ENCODE measurements around the gene GBF1.
"Not testable (repeated sequence)": the region's sequence is repeated elsewhere in the genome, so short reads cannot be mapped to it uniquely, and the experiment has no call there.

Gene GBF1, protein sequence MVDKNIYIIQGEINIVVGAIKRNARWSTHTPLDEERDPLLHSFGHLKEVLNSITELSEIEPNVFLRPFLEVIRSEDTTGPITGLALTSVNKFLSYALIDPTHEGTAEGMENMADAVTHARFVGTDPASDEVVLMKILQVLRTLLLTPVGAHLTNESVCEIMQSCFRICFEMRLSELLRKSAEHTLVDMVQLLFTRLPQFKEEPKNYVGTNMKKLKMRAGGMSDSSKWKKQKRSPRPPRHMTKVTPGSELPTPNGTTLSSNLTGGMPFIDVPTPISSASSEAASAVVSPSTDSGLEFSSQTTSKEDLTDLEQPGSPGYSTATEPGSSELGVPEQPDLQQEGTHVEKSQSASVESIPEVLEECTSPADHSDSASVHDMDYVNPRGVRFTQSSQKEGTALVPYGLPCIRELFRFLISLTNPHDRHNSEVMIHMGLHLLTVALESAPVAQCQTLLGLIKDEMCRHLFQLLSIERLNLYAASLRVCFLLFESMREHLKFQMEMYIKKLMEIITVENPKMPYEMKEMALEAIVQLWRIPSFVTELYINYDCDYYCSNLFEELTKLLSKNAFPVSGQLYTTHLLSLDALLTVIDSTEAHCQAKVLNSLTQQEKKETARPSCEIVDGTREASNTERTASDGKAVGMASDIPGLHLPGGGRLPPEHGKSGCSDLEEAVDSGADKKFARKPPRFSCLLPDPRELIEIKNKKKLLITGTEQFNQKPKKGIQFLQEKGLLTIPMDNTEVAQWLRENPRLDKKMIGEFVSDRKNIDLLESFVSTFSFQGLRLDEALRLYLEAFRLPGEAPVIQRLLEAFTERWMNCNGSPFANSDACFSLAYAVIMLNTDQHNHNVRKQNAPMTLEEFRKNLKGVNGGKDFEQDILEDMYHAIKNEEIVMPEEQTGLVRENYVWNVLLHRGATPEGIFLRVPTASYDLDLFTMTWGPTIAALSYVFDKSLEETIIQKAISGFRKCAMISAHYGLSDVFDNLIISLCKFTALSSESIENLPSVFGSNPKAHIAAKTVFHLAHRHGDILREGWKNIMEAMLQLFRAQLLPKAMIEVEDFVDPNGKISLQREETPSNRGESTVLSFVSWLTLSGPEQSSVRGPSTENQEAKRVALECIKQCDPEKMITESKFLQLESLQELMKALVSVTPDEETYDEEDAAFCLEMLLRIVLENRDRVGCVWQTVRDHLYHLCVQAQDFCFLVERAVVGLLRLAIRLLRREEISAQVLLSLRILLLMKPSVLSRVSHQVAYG (N-terminal part only)

DNA sequence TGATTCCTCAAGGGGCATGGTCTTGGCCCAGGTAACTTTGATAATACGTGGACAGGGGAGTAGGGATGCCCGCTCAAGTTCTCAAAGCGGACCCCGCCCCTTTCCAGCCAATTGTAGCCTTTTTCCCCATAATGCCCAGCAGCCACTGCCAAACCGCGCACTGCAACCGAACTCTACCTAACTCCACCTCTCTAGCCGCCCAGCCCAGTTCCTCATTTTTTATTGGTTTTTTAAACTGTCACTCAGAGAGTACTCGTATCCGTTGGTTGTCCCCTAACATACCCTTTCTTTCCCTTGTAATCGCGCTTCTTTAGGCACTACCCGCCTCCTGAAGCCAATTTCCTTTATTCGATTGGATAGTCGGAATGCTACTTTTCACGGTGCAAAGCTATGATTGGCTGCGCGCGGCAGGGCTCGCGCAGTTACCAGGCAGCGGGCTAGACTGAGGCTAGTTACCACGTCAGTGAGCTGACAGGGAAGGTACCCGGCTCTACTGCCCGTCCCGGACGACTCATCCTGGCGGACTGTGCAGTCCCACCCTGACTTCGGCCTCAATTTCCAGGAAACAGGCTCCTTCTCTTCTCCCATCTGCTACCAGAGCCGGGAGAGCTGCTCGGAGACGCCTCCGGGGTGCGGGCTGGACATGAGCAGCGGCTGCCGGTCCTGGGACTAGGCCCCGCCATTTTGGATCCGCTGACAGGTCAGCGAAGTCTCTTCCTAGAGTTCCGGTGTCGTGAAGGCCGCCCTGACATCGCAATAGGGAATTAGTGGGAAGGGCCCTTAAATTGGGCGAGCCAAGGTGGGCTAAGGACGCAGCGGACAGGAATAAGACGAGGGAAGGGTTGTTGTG is at the start of gene GBF1:
TSS of gene GBF1 (plus strand) at position 451 of the 850 bp plus-strand sequence. CDS start 13,407 bp downstream, outside the sequence.
- peak; percentile 87 for DNase-seq (ENCODE audit: low spot score)

DNA sequence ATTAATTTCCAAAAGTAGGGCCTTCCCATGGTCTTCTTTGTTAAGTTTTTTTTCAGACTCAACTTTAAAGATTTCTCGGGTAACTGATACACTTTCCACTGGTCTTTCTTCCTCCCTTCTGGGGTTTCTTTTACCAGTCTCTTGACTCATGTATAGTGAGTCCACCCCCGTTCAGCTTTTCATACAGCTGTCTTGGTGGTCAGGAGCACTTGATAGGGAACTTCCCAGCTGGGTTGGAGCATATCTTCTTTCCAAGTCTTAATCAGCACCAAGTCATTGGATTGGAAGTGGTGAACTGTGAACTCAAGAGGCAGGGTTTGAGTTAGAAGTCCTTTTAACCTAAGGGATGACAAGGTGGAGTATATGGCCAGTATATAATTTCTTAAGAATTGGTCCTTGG is 48.4 kb upstream of the GBF1 start:
- DNase-seq (ENCODE audit: low spot score) = no peak

DNA sequence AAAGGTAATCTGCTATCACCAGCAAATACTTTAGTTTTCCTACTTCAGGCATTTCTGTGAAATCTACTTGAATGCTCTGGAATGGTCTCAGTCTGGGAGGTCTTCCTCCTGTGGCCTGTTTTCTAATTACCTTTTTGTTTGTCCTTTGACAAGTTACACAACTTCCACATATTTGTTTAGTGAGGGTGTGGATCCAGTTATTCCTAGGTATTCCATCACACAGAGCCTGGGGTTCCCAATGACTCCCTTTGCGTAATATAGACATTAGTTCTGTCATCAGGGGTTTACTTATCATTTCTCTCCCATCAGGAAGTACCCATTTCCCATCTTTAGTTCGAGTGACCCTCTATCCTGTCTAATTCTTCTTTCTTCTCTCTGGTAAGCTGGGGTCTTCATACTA is 47.3 kb upstream of the GBF1 start:
- DNase-seq (ENCODE audit: low spot score) = no peak

DNA sequence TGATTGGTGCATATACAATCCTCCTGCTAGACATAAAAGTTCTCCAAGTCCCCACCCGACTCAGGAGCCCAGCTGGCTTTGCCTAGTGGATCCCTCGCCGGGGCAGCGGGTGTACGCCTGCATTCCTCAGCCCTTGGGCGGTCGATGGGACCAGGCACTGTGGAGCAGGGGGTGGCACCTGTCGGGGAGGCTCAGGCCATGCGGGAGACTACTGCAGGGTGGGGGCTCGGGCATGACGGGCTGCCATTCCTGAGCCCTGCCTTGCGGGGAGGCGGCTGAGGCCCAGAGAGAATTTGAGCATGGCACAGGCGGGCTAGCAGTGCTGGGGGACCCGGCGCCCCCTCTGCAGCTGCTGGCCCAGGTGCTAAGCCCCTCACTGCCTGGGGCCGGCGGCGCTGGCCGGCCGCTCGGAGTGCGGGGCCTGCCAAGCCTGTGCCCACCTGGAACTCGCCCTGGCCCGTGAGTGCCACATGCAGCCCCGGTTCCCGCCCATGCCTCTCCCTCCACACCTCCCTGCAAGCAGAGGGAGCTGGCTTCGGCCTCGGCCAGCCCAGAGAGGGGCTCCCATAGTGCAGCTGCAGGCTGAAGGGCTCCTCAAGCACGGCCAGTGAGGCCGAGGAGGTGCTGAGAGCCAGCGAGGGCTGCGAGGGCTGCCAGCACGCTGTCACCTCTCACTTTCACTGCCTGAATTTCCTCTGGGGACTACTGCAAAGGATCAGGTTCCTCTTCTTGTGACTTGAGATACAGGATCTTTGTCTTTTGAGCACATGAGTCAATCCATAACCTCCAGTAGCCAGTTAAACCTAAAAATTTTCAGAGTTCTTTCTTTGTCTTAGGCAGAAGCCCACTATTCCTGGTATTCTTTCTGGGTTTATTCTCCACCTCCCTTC is 44.3 kb upstream of the GBF1 start:
- no peak for DNase-seq (ENCODE audit: low spot score)

DNA sequence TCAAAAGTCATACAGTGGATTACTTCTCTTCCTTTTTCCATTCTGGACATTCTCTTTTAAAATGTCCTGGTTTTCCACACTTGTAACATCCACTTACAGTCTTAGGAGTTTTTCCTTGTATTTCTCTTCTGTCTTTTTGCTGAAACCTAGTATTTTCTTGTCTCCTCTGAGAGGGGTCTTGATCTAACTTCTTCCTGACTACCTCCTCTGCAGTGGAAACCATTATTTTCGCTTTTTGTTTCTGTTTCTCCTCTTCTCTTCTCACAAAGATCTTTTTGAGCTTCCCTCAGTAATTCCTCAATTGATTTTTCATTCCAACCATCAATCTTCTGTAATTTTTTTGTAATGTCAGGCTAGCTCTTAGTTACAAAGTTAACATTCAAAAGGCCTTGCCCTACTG is 42.9 kb upstream of the GBF1 start:
- DNase-seq (ENCODE audit: low spot score) = no peak

DNA sequence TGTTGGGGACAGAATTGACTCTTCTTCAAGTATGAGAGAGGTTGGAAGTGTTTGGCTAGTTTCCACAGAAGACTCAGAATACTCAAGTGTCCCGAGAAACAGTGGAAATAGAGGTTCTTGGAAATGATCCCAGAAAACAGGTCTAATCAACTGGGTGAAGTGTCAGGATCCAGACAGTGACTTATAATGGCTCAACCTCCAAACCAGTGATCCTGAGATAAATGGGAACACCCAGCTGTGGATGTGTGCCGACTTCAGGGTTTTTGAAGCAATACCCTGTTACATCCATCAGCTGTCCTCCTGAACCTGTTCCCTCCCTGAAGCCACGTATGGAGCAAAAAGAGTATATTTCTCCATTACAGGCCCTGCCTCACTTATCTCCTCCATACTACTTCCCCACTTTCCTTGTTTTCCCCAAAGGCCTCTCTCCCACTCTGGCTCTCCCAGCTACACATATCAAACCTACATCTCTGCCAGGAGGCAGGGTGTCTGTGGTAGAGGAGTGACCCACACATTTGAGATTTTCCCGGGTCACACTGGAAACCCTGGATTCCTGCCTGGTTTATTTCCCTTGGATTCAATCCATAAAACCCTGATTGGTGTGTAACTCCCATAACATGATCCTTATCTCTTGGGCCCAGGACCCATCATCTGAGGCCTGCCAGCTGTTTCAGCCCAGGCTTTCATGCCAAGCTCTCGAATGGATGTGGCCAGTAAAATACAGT is 36.9 kb upstream of the GBF1 start:
- DNase-seq (ENCODE audit: low spot score) = no peak

DNA sequence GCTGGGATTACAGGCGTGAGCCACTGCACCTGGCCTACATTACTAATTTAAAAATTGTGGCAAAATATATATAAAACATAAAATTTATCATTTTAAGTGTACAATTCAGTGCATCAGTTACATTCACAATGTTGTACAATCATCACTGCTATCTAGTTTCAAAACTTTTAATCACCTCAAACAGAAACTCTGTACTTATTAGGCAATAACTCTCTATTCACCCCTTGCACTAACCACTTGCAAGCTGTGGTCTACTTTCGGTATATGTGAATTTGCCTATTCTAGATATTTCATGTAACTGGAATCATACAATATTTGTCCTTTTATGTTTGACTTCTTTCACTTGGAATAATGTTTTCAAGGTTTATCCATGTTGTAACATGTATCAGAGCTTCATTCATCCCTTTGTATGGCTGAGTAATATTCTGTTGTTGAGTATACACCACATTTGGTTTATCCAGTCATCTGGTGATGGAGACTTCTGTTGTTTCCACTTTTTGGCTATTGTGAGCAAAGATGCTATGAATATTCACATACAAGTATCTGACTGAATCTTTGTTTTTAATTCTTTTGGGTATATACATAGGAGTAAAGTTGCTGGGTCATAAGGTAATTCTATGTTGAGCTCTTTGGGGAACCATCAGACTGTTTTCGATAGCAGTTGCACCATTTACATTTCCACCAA is 33.6 kb upstream of the GBF1 start:
- no peak for DNase-seq (ENCODE audit: low spot score)

DNA sequence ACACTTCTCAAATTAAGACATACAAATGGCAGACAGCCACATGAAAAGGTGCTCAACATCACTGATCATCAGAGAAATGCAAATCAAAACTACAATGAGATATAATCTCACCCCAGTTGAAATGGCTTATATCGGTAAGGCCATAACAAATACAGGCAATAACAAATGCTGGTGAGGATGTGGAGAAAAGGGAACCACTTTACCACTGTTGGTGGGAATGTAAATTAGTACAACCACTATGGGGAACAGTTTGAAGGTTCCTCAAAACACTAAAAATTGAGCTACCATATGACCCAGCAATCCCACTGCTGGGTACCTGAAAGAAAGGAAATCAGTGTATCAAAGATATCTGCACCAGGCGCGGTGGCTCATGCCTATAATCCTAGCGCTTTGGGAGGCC is 31.7 kb upstream of the GBF1 start:
- DNase-seq (ENCODE audit: low spot score) = not testable (repeated sequence)

DNA sequence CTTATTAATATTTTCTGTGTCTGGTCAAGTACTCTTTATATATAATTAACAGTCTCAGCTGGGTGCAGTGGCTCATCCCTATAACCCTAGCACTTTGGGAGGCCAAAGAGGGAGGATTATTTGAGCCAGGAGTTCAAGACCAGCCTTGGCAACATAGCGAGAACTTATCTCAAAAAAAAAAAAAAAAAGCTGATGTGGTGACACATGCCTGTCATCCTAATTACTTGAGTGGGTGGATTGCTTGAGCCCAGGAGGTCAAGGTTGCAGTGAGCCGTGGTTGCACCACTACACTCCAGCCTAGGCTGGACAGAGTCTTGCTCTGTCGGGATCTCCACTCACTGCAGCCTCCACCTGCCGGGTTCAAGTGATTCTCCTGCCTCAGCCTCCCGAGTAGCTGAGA is 26.0 kb upstream of the GBF1 start:
- DNase-seq (ENCODE audit: low spot score) = no peak

DNA sequence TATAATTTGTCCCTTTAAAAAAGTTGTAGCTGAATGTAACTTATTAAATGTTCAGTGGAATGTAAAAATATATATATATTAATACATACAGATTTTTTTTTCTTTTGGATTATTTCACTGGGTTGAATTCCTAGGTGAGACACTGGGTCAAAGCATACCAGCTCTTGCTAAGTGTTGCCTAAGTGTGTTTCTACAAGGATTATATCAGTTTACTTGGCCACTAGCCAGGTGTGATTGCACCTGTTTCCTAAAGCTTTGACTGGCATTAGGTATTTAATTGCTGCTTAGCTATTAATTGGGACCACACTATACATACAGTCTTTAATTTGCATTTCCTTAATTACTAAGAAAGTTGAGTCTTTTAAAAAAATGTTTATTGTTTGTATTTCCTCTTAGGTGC is 24.7 kb upstream of the GBF1 start:
- no peak for DNase-seq (ENCODE audit: low spot score)

DNA sequence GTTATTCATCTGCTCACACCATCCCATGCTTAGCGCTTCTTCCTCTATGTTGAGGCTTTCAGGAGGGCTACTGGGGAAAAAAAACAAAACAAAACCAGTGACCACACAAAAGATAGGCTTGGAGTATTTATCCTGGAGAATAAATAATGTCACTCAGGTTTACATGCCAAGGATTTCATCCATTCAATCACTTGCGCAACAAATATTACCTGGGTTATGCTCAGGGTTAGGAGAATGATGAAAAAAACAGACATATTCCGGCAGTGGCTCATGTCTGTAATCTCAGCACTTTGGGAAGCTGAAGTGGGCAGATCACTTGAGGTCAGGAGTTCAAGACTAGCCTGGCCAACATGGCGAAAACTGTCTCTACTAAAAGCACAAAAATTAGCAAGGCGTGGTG is 22.5 kb upstream of the GBF1 start:
- no peak for DNase-seq (ENCODE audit: low spot score)

DNA sequence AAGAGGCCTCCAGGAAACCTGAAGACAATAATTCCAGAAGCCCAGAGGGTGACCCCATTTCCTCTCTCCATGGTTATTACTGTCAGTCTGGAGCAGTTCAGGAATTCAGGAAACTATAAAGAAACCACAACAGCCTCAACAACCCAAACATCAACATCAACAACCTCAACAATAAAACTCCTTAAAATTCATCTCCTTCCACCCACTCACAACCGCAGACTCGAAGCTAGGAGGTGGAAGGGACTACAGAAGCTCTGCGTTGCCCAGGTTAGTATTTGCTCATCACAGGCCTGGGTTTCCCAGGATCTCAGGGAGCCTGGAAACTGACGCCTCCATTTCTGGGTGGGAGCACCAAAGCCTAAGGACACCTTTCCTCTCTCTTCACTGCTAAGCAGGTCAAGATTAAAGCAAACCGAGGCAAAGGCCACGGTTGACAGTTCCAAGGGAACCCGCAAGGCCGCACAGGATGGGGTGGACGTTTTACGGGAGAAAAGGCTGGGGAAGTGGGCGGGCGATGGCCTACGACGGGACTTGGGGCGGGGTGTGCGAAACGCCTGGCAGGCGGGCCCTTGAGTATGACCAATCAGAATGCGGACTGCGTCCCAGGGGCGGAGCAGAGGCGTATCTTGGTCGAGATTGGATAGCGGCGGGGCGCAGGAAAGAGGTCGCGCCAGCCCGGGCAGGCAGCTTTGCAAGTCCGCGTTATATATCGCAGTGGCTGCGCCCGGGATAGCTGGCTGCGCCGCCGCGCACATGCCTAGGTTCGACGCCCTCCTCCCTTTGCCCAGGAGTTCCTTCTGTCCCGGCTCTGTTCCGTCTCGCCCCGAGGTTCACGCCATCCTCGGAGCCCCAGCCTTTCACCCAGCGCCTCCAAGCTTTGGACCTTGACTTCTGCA is 19.4 kb upstream of the GBF1 start, which contains the start of gene ELOVL3:
TSS of gene ELOVL3 (plus strand) at position 654 of the 896 bp plus-strand sequence. CDS start 250 bp downstream, outside the sequence.
- peak; percentile 45 for DNase-seq (ENCODE audit: low spot score)

DNA sequence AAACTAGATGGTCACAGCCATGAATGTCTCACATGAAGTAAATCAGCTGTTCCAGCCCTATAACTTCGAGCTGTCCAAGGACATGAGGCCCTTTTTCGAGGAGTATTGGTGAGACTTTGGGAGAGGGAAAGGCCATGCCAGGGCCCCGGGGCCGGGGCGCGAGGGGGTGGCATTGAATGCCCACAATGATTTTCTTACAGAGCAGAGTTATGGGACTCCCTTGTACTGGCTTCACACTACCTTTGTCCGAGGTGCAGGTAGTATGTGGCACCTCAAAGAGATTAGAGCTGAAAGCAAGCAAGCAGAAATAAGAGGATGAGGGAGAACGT is 18.8 kb upstream of the GBF1 start:
- no peak for DNase-seq (ENCODE audit: low spot score)

DNA sequence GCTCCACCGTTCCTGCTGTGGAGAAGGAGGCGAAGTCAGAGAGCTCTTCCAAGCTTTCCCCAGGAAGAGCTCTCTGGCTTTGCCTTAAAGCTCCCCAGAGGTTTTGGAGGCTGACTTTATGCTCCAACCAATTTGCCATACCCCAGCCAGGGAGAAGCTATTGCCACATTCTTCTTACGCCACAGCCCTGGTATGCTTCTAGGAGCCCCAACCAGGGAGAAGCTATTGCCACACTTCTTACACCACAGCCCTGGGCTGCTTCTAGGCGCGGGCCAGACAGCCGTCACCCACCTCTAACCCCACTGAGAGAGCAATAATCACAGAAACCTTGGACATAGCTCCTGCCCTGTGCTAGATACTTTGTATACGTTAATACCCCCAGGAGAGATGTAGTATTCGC is 18.3 kb upstream of the GBF1 start:
- no peak for DNase-seq (ENCODE audit: low spot score)

DNA sequence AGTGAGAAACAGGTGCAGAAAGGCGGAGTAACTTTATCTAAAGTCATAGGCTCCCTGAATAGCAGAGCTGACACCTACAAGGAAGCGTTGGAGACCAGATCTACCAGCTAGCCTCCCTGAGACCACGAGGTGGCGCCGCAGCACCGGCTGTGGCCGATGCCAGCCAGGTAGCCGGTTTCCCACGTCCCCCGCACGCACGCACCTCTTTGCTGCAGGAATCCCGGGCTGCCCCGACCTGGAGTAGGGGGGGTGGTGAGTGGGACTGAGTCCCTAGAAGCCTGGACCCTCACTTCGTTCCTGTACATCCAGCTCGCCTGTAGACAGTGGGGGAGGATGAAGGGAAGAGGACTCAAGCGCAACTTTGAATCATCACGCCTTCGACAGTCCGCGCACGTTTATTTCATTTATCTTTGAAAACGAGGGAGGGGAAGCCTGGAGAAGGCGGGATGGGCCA is 15.5 kb upstream of the GBF1 start:
- peak; percentile 83 for DNase-seq (ENCODE audit: low spot score)

DNA sequence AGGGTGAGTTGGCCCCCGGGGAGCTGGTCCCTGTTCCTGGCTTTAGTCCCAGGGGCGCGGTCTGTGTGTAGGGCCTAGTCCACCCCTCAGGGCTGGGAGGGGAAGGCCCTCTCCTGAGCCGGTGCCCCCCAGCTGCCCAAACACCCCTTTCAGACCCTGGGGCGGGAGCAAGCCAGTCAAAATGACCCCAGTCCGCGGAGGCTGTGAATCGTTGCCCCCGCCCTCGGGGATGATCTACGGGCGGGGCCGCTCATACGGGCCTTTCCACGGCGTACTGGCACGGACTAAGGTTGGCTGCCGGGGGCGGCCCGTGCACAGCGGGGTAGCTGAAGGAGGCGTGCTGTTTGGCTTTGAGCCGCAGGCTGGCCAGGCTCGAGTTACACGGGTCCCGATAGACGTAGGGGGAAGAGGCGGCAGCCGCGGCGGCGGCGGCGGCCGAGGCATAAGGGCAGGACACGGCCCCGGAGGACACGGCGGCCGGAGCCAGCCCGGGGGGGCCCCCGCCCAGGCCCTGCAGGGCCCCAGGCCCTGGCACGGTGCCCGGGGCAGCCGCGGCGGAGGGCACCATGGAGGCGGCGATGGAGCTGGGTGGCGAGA is 15.0 kb upstream of the GBF1 start:
- peak; percentile 68 for DNase-seq (ENCODE audit: low spot score)

DNA sequence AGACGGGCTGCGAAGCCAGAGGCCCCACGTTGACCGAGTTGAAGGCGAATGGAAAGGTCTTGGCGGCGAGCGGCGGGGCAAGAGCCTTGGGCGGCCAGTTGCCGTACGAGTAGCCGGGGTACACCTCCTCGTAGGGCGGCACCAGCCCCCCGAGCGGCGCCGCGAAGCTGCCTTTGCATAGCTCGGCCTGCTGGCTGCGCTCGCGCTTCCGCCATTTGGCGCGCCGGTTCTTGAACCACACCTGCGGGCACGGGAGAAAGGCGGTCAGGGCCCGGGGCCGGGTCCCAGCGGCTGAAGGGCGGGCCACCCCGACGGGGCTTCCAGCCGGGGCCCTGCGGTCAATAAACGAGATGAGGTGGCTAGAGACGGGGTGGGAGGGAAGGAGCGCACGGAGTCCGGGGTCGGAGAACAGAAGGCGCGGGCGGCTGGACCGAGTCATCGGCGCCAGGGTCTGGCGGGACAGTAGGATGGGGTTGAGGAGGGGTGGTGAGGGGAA is 14.4 kb upstream of the GBF1 start:
- DNase-seq (ENCODE audit: low spot score) = peak; percentile 65
